HepG2 (cell line): ENCODE data around the gene ERCC6. TPM values are rescaled to one million over a fixed set of nuclear protein-coding genes. Genes with fewer than 3 reads are reported as not detected.

ENCODE experiments used
- BCL6 ChIP-seq: IDR thresholded peaks from 2 replicates; pipeline ENCODE4 v1.6.1; 2016; ENCODE audit warnings: missing genetic modification reagents, missing compliant biosample characterization
- ELF3 ChIP-seq: IDR thresholded peaks from 2 replicates; pipeline ENCODE4 v1.6.1; 2016; ENCODE audit warnings: missing genetic modification reagents, missing compliant biosample characterization
- ERF ChIP-seq: IDR thresholded peaks from 2 replicates; pipeline ENCODE4 v1.6.1; 2018; ENCODE audit warnings: missing biosample characterization, missing genetic modification reagents
- PRPF4 ChIP-seq: fragments of 200-400 bp; formaldehyde crosslinking; IDR thresholded peaks from 2 replicates; pipeline ENCODE4 v1.6.1; 2016; ENCODE audit warnings: low read length, low read depth; ENCODE audit not compliant: poor library complexity, severe bottlenecking
- REL ChIP-seq: sonication (generic); formaldehyde crosslinking; conservative IDR thresholded peaks from 2 replicates; pipeline ENCODE4 v1.8.0; 2022; ENCODE audit warnings: mild to moderate bottlenecking, missing genetic modification reagents, moderate library complexity
- SRF ChIP-seq: IDR thresholded peaks from 2 replicates; pipeline ENCODE4 v1.6.1; 2011; ENCODE audit warnings: mild to moderate bottlenecking, low read depth, low read length, moderate library complexity
- ZMAT3 ChIP-seq: sonication (generic); formaldehyde crosslinking; conservative IDR thresholded peaks from 2 replicates; pipeline ENCODE4 v1.7.0; 2021; ENCODE audit warnings: missing genetic modification reagents
- ZNF143 ChIP-seq: sonication (generic); formaldehyde crosslinking; IDR thresholded peaks from 2 replicates; pipeline ENCODE4 v1.4.0; 2020; ENCODE audit warnings: missing genetic modification reagents
- ZNF432 ChIP-seq: sonication (generic); formaldehyde crosslinking; IDR thresholded peaks from 2 replicates; pipeline ENCODE4 v1.5.0; 2020; ENCODE audit warnings: missing genetic modification reagents, mild to moderate bottlenecking, borderline replicate concordance
- polyA plus RNA-seq, 8 experiments: library from polyadenylated mRNA; depleted of rRNA in 3 of 8; stranded (reverse) in 7 of 8; unstranded in 1 of 8; fragments of >200 nt; fragmentation: Illumina TruSeq in 4 of 8; extraction: Trizol in 4 of 8; gene quantifications; 2 replicates each; pipeline versions ENCODE4 v1.2.1 to v1.2.3, GENCODE V29; 2011 to 2016; ENCODE audit warnings: low read depth in 4 of 8, missing spikeins in 1 of 8, mixed read lengths in 1 of 8; ENCODE audit not compliant: insufficient read depth in 1 of 8
- total RNA-seq, 5 experiments: library from RNA; depleted of rRNA; stranded (reverse); fragments of >200 nt; fragmentation: Illumina TruSeq; extraction: Trizol; gene quantifications; 2 replicates each; pipeline ENCODE4 v1.2.3, GENCODE V29; 2016; ENCODE audit warnings: low read depth in 1 of 5
- TF ChIP-seq, protein P1 (sequence below), 2 experiments: fragments of 450-650 bp in 1 of 2; sonication (generic) in 1 of 2; formaldehyde crosslinking in 1 of 2; IDR thresholded peaks; 2 replicates each; pipeline versions ENCODE4 v1.6.1 to v1.8.0; 2016 to 2022; ENCODE audit warnings: antibody characterized with exemption in 1 of 2, mild to moderate bottlenecking in 1 of 2, missing genetic modification reagents in 1 of 2
- TF ChIP-seq, protein P2 (sequence below): sonication (generic); formaldehyde crosslinking; IDR thresholded peaks from 2 replicates; pipeline ENCODE4 v1.4.0; 2020; ENCODE audit warnings: missing genetic modification reagents, low read depth, mild to moderate bottlenecking, borderline replicate concordance
- TF ChIP-seq, protein P3 (sequence below): sonication (generic); formaldehyde crosslinking; IDR thresholded peaks from 2 replicates; pipeline ENCODE4 v1.8.0; 2022; ENCODE audit warnings: mild to moderate bottlenecking, missing genetic modification reagents; ENCODE audit not compliant: insufficient replicate concordance

ERCC6 gene
- total and polyA plus RNA-seq, 2 of the 13 experiments (the other 11 are each of a cell fraction or from before 2014, with no cell fraction given), result 5.1 to 9.8 TPM

DNA sequence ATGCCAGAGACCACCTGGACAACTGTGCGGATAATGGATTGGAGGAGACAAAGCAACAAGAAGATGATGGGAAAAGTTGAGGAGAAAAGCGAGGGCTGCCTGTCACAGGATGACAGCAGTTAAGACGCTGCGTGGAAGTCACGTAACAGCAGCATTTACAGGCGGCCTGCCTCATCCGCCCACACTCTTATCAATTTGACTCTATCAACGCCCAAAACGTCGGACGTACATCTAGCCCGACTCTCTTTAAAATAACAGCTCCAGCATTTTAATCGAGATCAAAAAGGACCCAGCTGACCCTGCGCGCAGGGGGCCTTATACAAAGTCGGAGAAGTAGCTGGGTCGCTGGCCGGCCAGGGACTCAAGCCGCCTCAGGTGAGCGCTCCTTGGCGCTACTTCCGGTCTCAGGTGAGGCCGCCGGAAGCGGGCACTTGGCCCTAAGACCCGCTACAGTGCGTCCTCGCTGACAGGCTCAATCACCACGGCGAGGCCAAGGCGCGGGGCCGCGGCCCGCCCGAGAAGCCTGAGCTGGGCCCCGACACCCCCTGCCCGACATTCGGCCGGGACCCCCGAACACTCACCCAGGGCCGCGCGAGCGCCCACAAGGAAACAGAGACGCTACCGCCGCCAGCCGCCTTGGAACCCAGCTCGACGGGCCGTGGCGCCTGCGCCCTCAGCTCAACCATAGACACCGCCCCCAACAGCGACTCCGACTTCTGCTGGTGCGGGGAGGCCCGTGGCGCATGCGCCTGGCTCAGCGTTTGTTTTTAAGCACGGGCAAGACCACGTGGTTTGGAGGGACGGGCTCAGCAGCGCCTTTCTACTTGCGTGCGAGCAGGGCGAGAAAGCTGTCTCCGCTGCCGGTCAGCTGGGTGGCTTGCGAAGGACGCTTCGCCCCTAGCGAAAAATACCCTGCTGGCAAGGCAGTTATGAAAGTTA lies at the start of gene ERCC6 (continued):
- TF ChIP-seq, protein P1, sequence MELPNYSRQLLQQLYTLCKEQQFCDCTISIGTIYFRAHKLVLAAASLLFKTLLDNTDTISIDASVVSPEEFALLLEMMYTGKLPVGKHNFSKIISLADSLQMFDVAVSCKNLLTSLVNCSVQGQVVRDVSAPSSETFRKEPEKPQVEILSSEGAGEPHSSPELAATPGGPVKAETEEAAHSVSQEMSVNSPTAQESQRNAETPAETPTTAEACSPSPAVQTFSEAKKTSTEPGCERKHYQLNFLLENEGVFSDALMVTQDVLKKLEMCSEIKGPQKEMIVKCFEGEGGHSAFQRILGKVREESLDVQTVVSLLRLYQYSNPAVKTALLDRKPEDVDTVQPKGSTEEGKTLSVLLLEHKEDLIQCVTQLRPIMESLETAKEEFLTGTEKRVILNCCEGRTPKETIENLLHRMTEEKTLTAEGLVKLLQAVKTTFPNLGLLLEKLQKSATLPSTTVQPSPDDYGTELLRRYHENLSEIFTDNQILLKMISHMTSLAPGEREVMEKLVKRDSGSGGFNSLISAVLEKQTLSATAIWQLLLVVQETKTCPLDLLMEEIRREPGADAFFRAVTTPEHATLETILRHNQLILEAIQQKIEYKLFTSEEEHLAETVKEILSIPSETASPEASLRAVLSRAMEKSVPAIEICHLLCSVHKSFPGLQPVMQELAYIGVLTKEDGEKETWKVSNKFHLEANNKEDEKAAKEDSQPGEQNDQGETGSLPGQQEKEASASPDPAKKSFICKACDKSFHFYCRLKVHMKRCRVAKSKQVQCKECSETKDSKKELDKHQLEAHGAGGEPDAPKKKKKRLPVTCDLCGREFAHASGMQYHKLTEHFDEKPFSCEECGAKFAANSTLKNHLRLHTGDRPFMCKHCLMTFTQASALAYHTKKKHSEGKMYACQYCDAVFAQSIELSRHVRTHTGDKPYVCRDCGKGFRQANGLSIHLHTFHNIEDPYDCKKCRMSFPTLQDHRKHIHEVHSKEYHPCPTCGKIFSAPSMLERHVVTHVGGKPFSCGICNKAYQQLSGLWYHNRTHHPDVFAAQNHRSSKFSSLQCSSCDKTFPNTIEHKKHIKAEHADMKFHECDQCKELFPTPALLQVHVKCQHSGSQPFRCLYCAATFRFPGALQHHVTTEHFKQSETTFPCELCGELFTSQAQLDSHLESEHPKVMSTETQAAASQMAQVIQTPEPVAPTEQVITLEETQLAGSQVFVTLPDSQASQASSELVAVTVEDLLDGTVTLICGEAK (IDR thresholded peaks at IDR 0.05), result peak; percentile 21; the same call in 1 of the 2 replicates
- TF ChIP-seq, protein P1 (CRISPR knock-in tag; IDR thresholded peaks at IDR 0.05), result peak; percentile 56; the same call in 1 of the 2 replicates
- no peak; the same call in 1 of the 2 replicates for TF ChIP-seq BCL6 (CRISPR knock-in tag)
- TF ChIP-seq ZNF432 (CRISPR knock-in tag), result no peak
- peak; percentile 20; the same call in 1 of the 2 replicates for TF ChIP-seq ELF3 (CRISPR knock-in tag)
- no peak for TF ChIP-seq ERF (CRISPR knock-in tag)
- no peak for TF ChIP-seq SRF
- TF ChIP-seq, protein P2, sequence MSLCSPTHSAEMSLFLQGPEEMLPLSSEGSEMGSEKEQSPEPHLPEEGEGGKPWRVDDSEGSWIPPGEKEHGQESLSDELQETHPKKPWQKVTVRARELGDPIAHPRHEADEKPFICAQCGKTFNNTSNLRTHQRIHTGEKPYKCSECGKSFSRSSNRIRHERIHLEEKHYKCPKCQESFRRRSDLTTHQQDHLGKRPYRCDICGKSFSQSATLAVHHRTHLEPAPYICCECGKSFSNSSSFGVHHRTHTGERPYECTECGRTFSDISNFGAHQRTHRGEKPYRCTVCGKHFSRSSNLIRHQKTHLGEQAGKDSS (CRISPR knock-in tag), result 0 out of 2 replicates have a peak, but pooled peaks have one; percentile 49
- TF ChIP-seq REL (CRISPR knock-in tag), result 0 out of 2 replicates have a peak, but pooled peaks have one; percentile 56
- no peak for TF ChIP-seq PRPF4
- TF ChIP-seq ZNF143 (CRISPR knock-in tag), result 0 out of 2 replicates have a peak, but pooled peaks have one; percentile 24
- peak; percentile 66; the same call in 1 of the 2 replicates for TF ChIP-seq ZMAT3 (CRISPR knock-in tag)
- TF ChIP-seq, protein P3, sequence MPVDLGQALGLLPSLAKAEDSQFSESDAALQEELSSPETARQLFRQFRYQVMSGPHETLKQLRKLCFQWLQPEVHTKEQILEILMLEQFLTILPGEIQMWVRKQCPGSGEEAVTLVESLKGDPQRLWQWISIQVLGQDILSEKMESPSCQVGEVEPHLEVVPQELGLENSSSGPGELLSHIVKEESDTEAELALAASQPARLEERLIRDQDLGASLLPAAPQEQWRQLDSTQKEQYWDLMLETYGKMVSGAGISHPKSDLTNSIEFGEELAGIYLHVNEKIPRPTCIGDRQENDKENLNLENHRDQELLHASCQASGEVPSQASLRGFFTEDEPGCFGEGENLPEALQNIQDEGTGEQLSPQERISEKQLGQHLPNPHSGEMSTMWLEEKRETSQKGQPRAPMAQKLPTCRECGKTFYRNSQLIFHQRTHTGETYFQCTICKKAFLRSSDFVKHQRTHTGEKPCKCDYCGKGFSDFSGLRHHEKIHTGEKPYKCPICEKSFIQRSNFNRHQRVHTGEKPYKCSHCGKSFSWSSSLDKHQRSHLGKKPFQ, result no peak
